LHCN-M2 (cell line): ENCODE results near the gene RPS16. TPM values are rescaled to one million over a fixed set of nuclear protein-coding genes. Genes with fewer than 3 reads are reported as not detected.

Source experiments
- DNase-seq: peaks from one replicate; pipeline ENCODE4 v3.0.0-alpha.2; 2012; ENCODE audit warnings: low read depth
- total RNA-seq: library from RNA; depleted of rRNA; stranded (reverse); fragments of >200 nt; gene quantifications from 2 replicates; pipeline ENCODE4 v1.2.3, GENCODE V29; 2014

RPS16 gene
- total RNA-seq, 1 experiment from 2014 or later, result 159 TPM

- DNase-seq, result no peak
Observed at GRCh38 chr19:39422020-39422419, 13.7 kb downstream of the RPS16 start.

GRCh38 chr19:39420769-39421168 lies 15.0 kb downstream of the RPS16 start:
- DNase-seq, result no peak

GRCh38 chr19:39419003-39419402 lies 16.7 kb downstream of the RPS16 start:
- DNase-seq, result no peak

GRCh38 chr19:39417463-39418181 lies 18.1 kb downstream of the RPS16 start:
- no peak for DNase-seq

- no peak for DNase-seq
Observed at GRCh38 chr19:39416152-39417120, 19.3 kb downstream of the RPS16 start.

- DNase-seq, result no peak
Observed at GRCh38 chr19:39415111-39416046, 20.4 kb downstream of the RPS16 start.

GRCh38 chr19:39413911-39414608 lies 21.7 kb downstream of the RPS16 start:
- DNase-seq, result no peak

- peak; percentile 66 for DNase-seq
Observed at GRCh38 chr19:39413272-39413910, 22.4 kb downstream of the RPS16 start.

GRCh38 chr19:39412867-39413271 lies 22.9 kb downstream of the RPS16 start:
- no peak for DNase-seq

GRCh38 chr19:39412100-39412866 lies 23.5 kb downstream of the RPS16 start, which contains the start of gene PLEKHG2:
Gene PLEKHG2, plus strand, starts transcription at chr19:39412669. Its CDS starts 1,418 bp downstream, at chr19:39414087.
- peak; percentile 100 for DNase-seq

GRCh38 chr19:39411832-39412099 lies 24.0 kb downstream of the RPS16 start:
- DNase-seq, result peak; percentile 93

GRCh38 chr19:39411081-39411831 lies 24.5 kb downstream of the RPS16 start:
- no peak for DNase-seq

GRCh38 chr19:39410831-39411080 lies 25.0 kb downstream of the RPS16 start:
- DNase-seq, result no peak

- peak; percentile 60 for DNase-seq
Observed at GRCh38 chr19:39410017-39410830, 25.5 kb downstream of the RPS16 start.

GRCh38 chr19:39409208-39410016 lies 26.3 kb downstream of the RPS16 start:
- DNase-seq, result peak; percentile 74

- peak; percentile 50 for DNase-seq
Observed at GRCh38 chr19:39408392-39409207, 27.1 kb downstream of the RPS16 start.
